B cell (primary cell): ENCODE measurements around the gene LUC7L.
"Not testable (repeated sequence)": the region's sequence is repeated elsewhere in the genome, so short reads cannot be mapped to it uniquely, and the experiment has no call there.

ENCODE experiments used
- EZH2 ChIP-seq: IDR thresholded peaks from 2 replicates; pipeline ENCODE4 v1.6.1; 2012; ENCODE audit warnings: borderline replicate concordance, low read depth, mild to moderate bottlenecking, moderate library complexity, low read length; ENCODE audit not compliant: insufficient read depth, poor library complexity, severe bottlenecking
- TF ChIP-seq, protein P1 (sequence below): fragments of 200-600 bp; IDR thresholded peaks from one replicate; pipeline ENCODE4 v1.8.0; 2022; ENCODE audit warnings: antibody characterized with exemption, mild to moderate bottlenecking

DNA sequence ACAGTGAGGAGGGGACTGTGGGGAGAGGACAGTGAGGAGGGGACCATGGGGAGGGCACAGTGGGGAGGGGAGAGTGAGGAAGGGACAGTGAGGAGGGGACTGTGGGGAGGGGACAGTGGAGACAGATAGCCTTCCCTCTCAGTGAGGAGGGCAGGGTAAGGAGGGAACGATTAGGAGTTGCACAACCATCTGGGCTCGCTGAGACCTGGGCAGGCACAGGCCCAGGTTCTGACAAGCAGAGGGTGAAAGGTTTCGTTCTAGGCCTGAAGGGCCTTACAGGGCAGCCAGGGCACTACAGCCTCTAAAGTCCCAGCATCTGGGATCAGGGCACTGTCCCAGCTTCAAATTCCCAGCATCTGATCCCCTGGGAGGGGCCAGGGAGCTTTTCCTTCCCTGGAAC lies 65.6 kb downstream of the LUC7L start:
- not testable (repeated sequence) for TF ChIP-seq EZH2
- TF ChIP-seq, protein P1, sequence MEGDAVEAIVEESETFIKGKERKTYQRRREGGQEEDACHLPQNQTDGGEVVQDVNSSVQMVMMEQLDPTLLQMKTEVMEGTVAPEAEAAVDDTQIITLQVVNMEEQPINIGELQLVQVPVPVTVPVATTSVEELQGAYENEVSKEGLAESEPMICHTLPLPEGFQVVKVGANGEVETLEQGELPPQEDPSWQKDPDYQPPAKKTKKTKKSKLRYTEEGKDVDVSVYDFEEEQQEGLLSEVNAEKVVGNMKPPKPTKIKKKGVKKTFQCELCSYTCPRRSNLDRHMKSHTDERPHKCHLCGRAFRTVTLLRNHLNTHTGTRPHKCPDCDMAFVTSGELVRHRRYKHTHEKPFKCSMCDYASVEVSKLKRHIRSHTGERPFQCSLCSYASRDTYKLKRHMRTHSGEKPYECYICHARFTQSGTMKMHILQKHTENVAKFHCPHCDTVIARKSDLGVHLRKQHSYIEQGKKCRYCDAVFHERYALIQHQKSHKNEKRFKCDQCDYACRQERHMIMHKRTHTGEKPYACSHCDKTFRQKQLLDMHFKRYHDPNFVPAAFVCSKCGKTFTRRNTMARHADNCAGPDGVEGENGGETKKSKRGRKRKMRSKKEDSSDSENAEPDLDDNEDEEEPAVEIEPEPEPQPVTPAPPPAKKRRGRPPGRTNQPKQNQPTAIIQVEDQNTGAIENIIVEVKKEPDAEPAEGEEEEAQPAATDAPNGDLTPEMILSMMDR: not testable (repeated sequence)
